Stimulated activated CD8-positive, alpha-beta memory T cell treated with anti-CD3 and anti-CD28 coated beads, Interleukin-2, amount 100 ng/mL, for 48 hours (primary cell): ENCODE measurements around the gene STX2.
"Not testable (repeated sequence)": the region's sequence is repeated elsewhere in the genome, so short reads cannot be mapped to it uniquely, and the experiment has no call there.

ENCODE experiments used
- DNase-seq, 2 donors: peaks; one replicate each; pipeline ENCODE4 v3.0.0-alpha.2; 2020; ENCODE audit warnings: low read depth in 2 of 2

STX2 gene

GRCh38 chr12:130838951-130839769 is at the start of gene STX2:
TSS of gene STX2 (minus strand) at chr12:130839250. CDS start at chr12:130839099, 151 bp downstream.
- DNase-seq, result peak; percentile 83 to 86

- not testable (repeated sequence) for DNase-seq
Observed at GRCh38 chr12:130887190-130887589, 48.1 kb upstream of the STX2 start.

- DNase-seq, result no peak
Observed at GRCh38 chr12:130881548-130881947, 42.5 kb upstream of the STX2 start.

GRCh38 chr12:130881046-130881445 is 42.0 kb upstream of the STX2 start:
- DNase-seq, result no peak

GRCh38 chr12:130880411-130880885 is 41.4 kb upstream of the STX2 start:
- DNase-seq, result no peak

- DNase-seq, result no peak
Observed at GRCh38 chr12:130879781-130880389, 40.8 kb upstream of the STX2 start.

- no peak for DNase-seq
Observed at GRCh38 chr12:130879212-130879686, 40.2 kb upstream of the STX2 start.

- no peak for DNase-seq
Observed at GRCh38 chr12:130878193-130879185, 39.4 kb upstream of the STX2 start.

GRCh38 chr12:130877333-130877732 is 38.3 kb upstream of the STX2 start:
- DNase-seq, result no peak

- no peak for DNase-seq
Observed at GRCh38 chr12:130876758-130877157, 37.7 kb upstream of the STX2 start.

GRCh38 chr12:130876297-130876696 is 37.2 kb upstream of the STX2 start:
- no peak for DNase-seq

GRCh38 chr12:130875708-130876107 is 36.7 kb upstream of the STX2 start:
- DNase-seq, result not testable (repeated sequence)

GRCh38 chr12:130875193-130875592 is 36.1 kb upstream of the STX2 start:
- no peak for DNase-seq

- DNase-seq, result no peak
Observed at GRCh38 chr12:130874696-130875095, 35.6 kb upstream of the STX2 start.

GRCh38 chr12:130873825-130874224 is 34.8 kb upstream of the STX2 start:
- DNase-seq, result no peak

GRCh38 chr12:130873106-130873795 is 34.2 kb upstream of the STX2 start:
- no peak for DNase-seq

GRCh38 chr12:130872179-130873096 is 33.4 kb upstream of the STX2 start:
- peak in 1 of 2 donors; percentile 26 for DNase-seq

GRCh38 chr12:130871286-130872178 is 32.5 kb upstream of the STX2 start, which contains the start of gene RAN:
TSS of gene RAN (plus strand) at chr12:130872066. CDS start at chr12:130872594, 528 bp downstream.
- DNase-seq, result peak; percentile 88 to 92
